HEK293 (cell line): ENCODE results near the gene ILF3.

ENCODE experiments used
- CTCF ChIP-seq: fragments of 450-650 bp; formaldehyde crosslinking; IDR thresholded peaks from 2 replicates; pipeline ENCODE4 v1.5.1; 2016; ENCODE audit warnings: missing biosample characterization, missing genetic modification characterization
- GLI4 ChIP-seq: fragments of 450-650 bp; formaldehyde crosslinking; IDR thresholded peaks from 2 replicates; pipeline ENCODE4 v1.5.1; 2016; ENCODE audit warnings: missing biosample characterization, missing genetic modification characterization
- HOXA7 ChIP-seq: sonication (generic); formaldehyde crosslinking; IDR thresholded peaks from 2 replicates; pipeline ENCODE4 v1.8.1; 2022; ENCODE audit warnings: missing genetic modification reagents, borderline replicate concordance
- REPIN1 ChIP-seq: fragments of 450-650 bp; formaldehyde crosslinking; IDR thresholded peaks from 2 replicates; pipeline ENCODE4 v1.5.1; 2017; ENCODE audit warnings: missing biosample characterization, missing genetic modification characterization, low read depth
- SCRT1 ChIP-seq: fragments of 450-650 bp; formaldehyde crosslinking; IDR thresholded peaks from 2 replicates; pipeline ENCODE4 v1.5.1; 2016; ENCODE audit warnings: missing biosample characterization, missing genetic modification characterization, borderline replicate concordance
- SP2 ChIP-seq: fragments of 450-650 bp; formaldehyde crosslinking; IDR thresholded peaks from 2 replicates; pipeline ENCODE4 v1.5.1; 2016; ENCODE audit warnings: missing biosample characterization, missing genetic modification characterization
- TSHZ1 ChIP-seq: fragments of 450-650 bp; formaldehyde crosslinking; IDR thresholded peaks from 2 replicates; pipeline ENCODE4 v1.5.1; 2016; ENCODE audit warnings: missing biosample characterization, missing genetic modification characterization, borderline replicate concordance
- YY1 ChIP-seq: fragments of 450-650 bp; formaldehyde crosslinking; IDR thresholded peaks from 2 replicates; pipeline ENCODE4 v1.5.1; 2018; ENCODE audit warnings: missing biosample characterization, missing genetic modification characterization
- ZBTB26 ChIP-seq: fragments of 450-650 bp; formaldehyde crosslinking; optimal IDR thresholded peaks from 2 replicates; pipeline ENCODE3; 2016; ENCODE audit warnings: missing biosample characterization, mild to moderate bottlenecking, missing genetic modification characterization
- ZEB2 ChIP-seq: fragments of 450-650 bp; formaldehyde crosslinking; IDR thresholded peaks from 2 replicates; pipeline ENCODE4 v1.5.1; 2016; ENCODE audit warnings: missing biosample characterization, missing genetic modification characterization
- ZFP41 ChIP-seq: fragments of 450-650 bp; formaldehyde crosslinking; IDR thresholded peaks from 2 replicates; pipeline ENCODE4 v1.5.1; 2016; ENCODE audit warnings: missing biosample characterization, missing genetic modification characterization, borderline replicate concordance
- ZNF114 ChIP-seq: fragments of 450-650 bp; formaldehyde crosslinking; IDR thresholded peaks from 2 replicates; pipeline ENCODE4 v1.5.0; 2017; ENCODE audit warnings: missing biosample characterization, missing genetic modification characterization
- ZNF211 ChIP-seq: fragments of 450-650 bp; formaldehyde crosslinking; IDR thresholded peaks from 2 replicates; pipeline ENCODE4 v1.5.1; 2016; ENCODE audit warnings: low read depth, missing biosample characterization, missing genetic modification characterization
- ZNF707 ChIP-seq: fragments of 450-650 bp; formaldehyde crosslinking; IDR thresholded peaks from 2 replicates; pipeline ENCODE4 v1.5.1; 2016; ENCODE audit warnings: missing biosample characterization, missing genetic modification characterization

- no peak for TF ChIP-seq ZBTB26 (tag by site-specific recombination)
- TF ChIP-seq SCRT1 (tag by site-specific recombination), result no peak
- no peak for TF ChIP-seq ZFP41 (tag by site-specific recombination)
- TF ChIP-seq CTCF, result no peak
- no peak for TF ChIP-seq ZNF211 (tag by site-specific recombination)
- TF ChIP-seq TSHZ1, result no peak
- TF ChIP-seq YY1 (tag by site-specific recombination), result no peak
- no peak for TF ChIP-seq ZNF707 (tag by site-specific recombination)
- no peak for TF ChIP-seq SP2 (tag by site-specific recombination)
- no peak for TF ChIP-seq REPIN1 (tag by site-specific recombination)
- no peak for TF ChIP-seq HOXA7
- TF ChIP-seq GLI4 (tag by site-specific recombination), result no peak
- no peak for TF ChIP-seq ZEB2 (tag by site-specific recombination)
- TF ChIP-seq ZNF114 (tag by site-specific recombination), result no peak
Observed at GRCh38 chr19:10723591-10723990, 69.4 kb downstream of the ILF3 start.
